A549 treated with CORT108297 at 1 μM for 4 hours (cell line): ENCODE measurements around the gene ZNF526. TPM values are rescaled to one million over a fixed set of nuclear protein-coding genes. Genes with fewer than 3 reads are reported as not detected.

Source experiments
- total RNA-seq: library from RNA; stranded (reverse); fragments of 200-300 nt; extraction: Qiagen RNA extraction; gene quantifications from 5 replicates; pipeline ENCODE4 v1.2.3, GENCODE V29; 2022

The ZNF526 gene, protein sequence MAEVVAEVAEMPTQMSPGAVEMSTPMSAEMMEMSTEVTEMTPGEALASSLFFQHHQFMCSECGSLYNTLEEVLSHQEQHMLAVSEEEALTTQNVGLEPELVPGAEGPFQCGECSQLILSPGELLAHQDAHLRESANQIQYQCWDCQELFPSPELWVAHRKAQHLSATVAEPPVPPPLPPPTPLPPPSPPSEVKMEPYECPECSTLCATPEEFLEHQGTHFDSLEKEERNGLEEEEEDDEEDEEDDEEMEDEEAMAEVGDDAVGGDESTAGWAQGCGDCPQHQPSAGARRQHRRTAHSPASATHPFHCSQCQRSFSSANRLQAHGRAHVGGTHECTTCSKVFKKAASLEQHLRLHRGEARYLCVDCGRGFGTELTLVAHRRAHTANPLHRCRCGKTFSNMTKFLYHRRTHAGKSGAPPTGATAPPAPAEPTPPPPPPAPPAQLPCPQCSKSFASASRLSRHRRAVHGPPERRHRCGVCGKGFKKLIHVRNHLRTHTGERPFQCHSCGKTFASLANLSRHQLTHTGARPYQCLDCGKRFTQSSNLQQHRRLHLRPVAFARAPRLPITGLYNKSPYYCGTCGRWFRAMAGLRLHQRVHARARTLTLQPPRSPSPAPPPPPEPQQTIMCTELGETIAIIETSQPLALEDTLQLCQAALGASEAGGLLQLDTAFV
- total RNA-seq = 15.4 to 21.1 TPM (median 19.6 TPM) in 5 replicates

DNA sequence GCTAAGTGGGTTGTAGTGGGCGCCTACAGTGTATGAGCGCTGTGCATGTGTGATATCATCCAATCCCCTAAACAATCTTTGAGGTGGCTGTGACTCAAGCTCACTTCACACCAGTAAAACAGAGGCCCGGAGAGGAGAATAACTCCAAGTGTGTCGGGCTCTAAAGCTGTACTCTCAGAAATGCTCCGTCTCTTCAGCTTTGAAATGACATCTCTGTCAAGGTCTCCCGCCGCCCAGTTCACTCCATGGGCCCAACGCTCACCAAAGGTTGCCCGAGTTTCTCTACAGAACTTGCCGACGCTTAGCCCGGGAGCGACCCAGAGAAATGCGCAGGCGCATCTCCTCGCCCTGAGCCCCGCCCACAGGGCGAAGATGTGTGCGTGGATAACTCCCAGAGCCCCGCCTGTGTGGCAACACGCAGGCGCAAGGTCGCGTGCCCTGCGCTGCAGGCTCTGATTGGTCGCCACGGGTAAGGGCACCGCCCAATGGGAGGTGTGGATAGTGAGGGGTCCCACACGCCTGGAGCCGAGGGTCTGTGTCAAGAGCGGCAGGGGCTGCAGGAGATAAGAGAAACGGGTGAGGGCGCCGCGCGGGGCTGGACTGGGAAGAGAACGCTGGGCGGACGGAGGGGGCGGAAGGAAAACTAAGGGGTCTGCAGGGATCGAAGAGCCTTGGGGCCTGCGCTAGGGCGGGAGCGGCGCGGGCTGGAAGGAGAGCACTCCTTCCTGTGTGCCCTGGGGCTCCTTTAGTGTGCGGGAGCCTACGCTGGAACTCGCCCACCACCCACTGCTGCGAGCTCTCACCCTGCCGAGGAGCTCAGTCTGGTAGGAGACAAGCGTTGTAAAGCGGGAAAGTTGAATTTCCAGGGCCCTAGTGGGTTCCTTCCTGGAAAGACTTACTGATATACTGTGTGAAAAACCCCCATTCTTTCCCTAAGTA is at the start of gene ZNF526:
Gene ZNF526, plus strand, starts transcription at position 501 of the 939 bp plus-strand sequence. CDS start 4,092 bp downstream, outside the sequence.

DNA sequence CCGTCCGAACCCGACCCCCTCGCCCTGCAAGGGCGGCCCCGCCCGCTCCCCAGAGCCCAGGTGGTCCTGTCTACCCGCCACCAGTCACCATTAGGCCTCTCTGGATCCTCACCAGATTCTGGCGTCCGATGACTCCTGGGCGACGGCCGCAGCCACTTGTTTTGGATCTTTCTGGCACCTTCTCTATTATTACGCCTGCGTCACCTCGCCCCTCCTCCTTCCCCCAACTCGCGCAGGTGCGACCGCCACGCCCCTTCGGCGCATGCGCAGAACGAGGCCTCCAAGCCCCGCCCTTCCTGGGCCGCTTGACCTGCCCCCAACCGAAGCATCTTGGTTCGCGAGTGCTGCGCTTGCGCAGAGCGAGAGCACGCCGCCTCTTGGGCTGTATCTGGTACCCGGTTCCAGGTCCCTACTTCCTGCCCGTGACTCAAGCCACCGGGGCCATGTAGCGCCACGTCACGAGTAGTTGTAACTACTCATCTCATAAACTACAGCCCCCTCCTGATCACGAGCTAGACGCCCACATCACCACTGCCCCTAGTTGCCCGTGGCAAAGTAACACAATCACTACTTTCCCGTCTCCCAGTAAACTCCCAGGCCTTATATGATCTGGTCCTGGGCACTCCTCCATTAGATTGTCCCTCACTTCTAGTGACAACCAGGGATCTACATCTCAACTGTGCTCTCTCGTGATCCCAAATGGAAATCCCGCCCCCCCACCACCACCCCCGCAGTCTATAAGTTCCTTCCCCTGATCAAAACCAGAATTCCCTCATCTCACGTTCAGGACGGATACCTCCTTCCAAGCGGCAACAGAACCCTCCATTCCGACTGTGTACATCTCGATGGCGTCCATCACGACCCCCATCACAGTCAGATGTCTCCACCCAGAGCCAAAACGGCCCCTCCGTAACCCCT is 2.3 kb upstream of the ZNF526 start, which contains the start of gene DEDD2:
Gene DEDD2, minus strand, starts transcription at position 158 of the 918 bp plus-strand sequence. CDS start 670 bp downstream, outside the sequence.

DNA sequence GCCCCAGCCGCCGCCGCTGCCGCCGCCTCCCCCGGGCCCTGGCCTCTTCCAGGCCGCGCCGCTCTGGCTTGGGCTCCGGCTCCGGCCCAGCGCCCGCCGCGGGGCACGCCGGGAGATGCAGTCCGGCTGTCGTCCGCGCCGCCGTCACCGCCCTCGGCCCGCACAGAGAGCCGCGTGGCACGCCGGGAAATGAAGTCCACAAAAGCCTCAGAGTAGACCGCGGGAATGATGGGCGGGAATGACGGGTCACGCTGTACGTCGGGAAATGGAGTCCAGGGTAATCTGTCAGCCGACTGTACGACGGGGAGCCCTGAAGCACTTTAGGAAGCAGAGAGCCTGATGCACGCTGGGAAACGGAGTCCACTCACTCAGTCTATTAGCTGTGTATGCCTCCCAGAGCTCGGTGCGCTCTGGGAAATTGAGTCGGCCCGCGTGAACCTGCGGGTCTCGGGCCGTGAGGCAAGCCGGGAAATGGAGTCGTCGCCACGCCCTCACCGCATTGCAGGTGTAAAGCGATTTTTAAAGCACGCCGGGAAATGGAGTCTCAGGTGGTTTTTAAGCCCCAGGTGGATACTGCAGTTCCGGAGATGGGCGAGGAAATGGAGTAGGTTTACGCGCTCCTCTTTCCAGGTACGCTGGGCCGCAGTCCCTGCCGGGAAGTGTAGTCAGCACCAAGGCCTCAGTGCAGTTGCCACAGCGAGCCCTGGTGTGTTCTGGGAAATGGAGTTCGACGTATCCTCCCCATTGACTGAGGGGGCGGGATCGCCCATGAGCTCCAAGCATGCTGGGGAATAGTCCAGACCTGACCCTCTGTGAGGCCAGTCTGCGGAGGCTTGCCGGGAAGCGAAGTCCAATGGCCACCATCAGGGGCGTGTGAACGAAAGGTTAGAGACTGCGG is 22.6 kb downstream of the ZNF526 start, which contains the start of gene GSK3A:
Gene GSK3A, minus strand, starts transcription at position 91 of the 898 bp plus-strand sequence. CDS start 137 bp downstream, outside the sequence.

DNA sequence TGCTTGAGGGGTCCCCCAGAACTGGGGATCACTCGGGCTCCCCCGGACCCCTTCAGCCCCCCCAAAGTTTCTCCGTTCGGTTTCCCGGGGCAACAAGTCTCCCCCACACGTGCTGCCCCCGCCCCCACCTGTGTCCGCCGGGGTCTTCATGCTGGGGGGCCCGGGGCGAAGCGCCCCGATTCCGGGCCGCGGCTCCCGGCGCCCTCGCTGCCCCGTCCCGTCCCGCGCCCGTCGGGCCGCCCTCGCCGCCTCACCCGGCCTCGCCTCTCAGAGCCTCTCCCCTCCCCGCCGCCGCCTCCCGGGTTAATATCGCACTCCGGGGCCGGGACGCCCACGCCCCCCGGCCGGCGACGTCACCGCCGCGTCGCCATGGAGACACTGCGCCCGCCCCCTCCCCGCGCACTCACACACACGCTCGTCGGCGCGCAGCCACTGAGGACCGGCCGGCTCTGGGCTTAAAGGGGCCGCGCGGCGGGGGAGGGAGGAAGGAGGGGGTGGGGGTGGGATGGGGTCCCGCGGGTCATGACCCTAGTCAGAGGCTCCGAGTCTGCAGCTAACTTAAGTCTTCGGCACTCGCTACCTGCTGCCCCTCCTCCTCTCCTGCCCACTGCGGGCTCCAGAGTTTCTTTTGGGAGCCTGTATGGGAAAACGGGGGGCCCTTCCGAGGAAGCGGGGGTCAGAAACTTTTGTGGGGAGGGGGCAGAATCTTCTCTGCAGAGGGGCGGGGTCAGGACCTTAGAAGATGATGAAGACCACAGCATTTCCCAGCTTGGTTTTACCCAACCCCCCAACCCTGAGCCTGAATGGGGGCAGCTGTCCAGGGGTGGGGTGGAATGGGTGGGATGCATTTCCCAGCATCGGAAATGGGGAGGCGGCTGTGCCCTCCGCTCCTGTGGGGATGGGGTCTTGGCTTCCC is 35.0 kb downstream of the ZNF526 start, which contains the start of gene ERF:
Gene ERF, minus strand, starts transcription at position 279 of the 916 bp plus-strand sequence. Its CDS starts 129 bp downstream, at position 150.

DNA sequence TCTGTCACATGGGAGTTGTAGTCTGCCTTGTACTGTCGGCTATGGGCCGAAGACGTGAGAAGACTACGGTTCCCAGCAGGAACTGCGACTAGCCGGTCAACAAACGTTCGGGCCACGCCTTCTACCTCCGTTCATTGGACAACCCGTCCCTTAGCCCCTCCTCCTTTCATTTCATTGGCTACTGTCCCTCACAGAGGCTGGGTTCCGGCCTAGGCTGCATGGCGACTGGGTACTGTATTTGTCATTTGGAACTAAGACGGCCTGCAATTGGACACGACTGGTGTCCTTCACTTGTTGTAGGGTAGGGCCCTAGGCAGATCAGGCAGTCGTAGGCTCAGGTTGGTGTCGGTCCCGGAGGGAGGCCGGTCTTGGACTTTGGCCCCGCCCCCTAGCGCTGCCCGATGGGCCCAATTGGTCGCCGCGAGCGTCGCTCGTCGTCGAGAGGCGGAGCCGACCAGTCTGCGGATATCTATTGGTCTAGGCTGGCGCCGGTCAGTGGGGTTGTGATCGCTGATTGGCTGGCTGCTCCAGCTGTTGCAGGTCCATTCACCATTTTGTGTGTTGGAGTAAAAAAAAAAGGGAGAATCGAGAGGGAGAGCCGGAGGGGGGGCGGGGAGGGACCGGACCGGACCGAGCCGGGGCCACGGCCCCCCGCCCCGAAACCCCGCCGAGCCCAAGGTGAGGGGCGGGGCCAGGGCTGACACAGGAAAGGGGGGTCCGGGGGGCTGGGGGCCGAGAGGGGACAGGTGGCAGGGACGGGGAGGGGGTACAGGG is 48.8 kb downstream of the ZNF526 start, which contains the start of gene CIC:
Gene CIC, plus strand, starts transcription at position 549 of the 774 bp plus-strand sequence. CDS start 2,532 bp downstream, outside the sequence.

Other genes starting within 250 kb of the ZNF526 start
- 3.6 to 5.7 TPM (median 5.3 TPM) in 5 replicates for gene ATP1A3, start 226.1 kb upstream of the ZNF526 start, total RNA-seq
- gene GRIK5, start 150.1 kb upstream of the ZNF526 start, total RNA-seq = 0.38 to 0.72 TPM (median 0.58 TPM) in 5 replicates
- 26.8 to 41.0 TPM (median 37.4 TPM) in 5 replicates for gene ZNF574, start 144.1 kb upstream of the ZNF526 start, total RNA-seq
- gene POU2F2, start 87.9 kb upstream of the ZNF526 start, total RNA-seq = 0.27 to 0.69 TPM (median 0.58 TPM) in 5 replicates
- 68.1 to 93.9 TPM (median 85.4 TPM) in 5 replicates for gene DEDD2, start 2.6 kb upstream of the ZNF526 start, total RNA-seq
- 115 to 168 TPM (median 158 TPM) in 5 replicates for gene GSK3A, start 22.3 kb downstream of the ZNF526 start, total RNA-seq
- gene ERF, start 34.8 kb downstream of the ZNF526 start, total RNA-seq = 99.5 to 132 TPM (median 132 TPM) in 5 replicates
- gene CIC, start 48.9 kb downstream of the ZNF526 start, total RNA-seq = 44.4 to 64.0 TPM (median 60.3 TPM) in 5 replicates
- gene PRR19, start 81.8 kb downstream of the ZNF526 start, total RNA-seq = 3.8 to 4.7 TPM (median 4.1 TPM) in 5 replicates
- 127 to 157 TPM (median 154 TPM) in 5 replicates for gene PAFAH1B3, start 82.3 kb downstream of the ZNF526 start, total RNA-seq
- 2.1 to 4.1 TPM (median 2.8 TPM) in 5 replicates for gene TMEM145, start 93.0 kb downstream of the ZNF526 start, total RNA-seq
- 20.9 to 29.9 TPM (median 23.3 TPM) in 5 replicates for gene MEGF8, start 105.3 kb downstream of the ZNF526 start, total RNA-seq
- 39.2 to 54.5 TPM (median 51.7 TPM) in 5 replicates for gene CNFN, start 170.0 kb downstream of the ZNF526 start, total RNA-seq
- gene LIPE, start 207.1 kb downstream of the ZNF526 start, total RNA-seq = 1.5 to 3.1 TPM (median 2.4 TPM) in 5 replicates
- 0.08 to 0.18 TPM in 2 of 5 replicates, not detected in the others for gene CXCL17, start 222.6 kb downstream of the ZNF526 start, total RNA-seq